ENCODE data around the gene ADAMTS6.

ADAMTS6 gene

DNA sequence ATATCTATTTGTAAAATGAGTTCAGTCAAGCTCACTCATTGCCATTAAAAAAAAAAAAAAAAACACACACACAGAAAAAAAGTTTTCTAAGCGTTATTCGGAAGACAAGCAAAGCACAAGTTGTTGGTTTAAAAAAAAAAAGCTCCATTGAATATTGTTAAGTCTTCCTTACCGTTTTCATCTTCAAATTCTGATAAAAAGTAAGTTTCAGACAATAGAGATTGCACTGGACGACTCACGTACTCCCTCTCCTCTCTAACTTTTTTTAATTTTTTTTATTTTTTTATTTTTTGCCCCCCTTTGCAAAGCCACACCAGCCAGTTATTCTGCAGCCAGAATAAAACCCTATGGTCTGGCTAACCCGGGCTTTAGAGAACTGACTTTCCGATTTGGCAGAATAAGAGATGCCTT, 544 bp downstream of the ADAMTS6 start:
- Histone ChIP-seq H3K9me3 (ENCODE audit: control insufficient read depth, insufficient read depth, low read length) (no peaks in the 10 kb centered on the region), H3K36me3 (ENCODE audit: control insufficient read depth, low read length) (no peaks in the 10 kb centered on the region), H3K4me1 (ENCODE audit: control insufficient read depth, low read length) (peaks cover 30% of the 10 kb centered on the region), H3K4me3 (ENCODE audit: low read length) (peak overlapping the region; percentile 71), H4K20me1 (ENCODE audit: control insufficient read depth, insufficient read depth, low read depth, low read length) (no peaks in the 10 kb centered on the region), H3K27me3 (ENCODE audit: control insufficient read depth, low read length) (peaks cover 48% of the 10 kb centered on the region), H3K4me2 (ENCODE audit: low read length) (peak overlapping the region; percentile 86), H3F3A (ENCODE audit: control insufficient read depth, insufficient read depth) (no peaks in the 10 kb centered on the region), H3K9me2 (replicated peaks; ENCODE audit: control insufficient read depth, low read length) (no peaks in the 10 kb centered on the region), H3K27ac (ENCODE audit: low read depth, low read length) (no peak overlapping the region), H3K79me2 (ENCODE audit: control insufficient read depth, low read length) (no peaks in the 10 kb centered on the region)
- no peak for TF ChIP-seq EZH2phosphoT487 (IDR thresholded peaks at IDR 0.05; ENCODE audit: borderline replicate concordance, low read length)
- TF ChIP-seq CTCF (IDR thresholded peaks at IDR 0.05; ENCODE audit: low read depth, low read length, poor library complexity, severe bottlenecking): no peak

GRCh38 chr5:65480306-65480865, 1.3 kb downstream of the ADAMTS6 start:
- TF ChIP-seq CTCF (IDR thresholded peaks at IDR 0.05; ENCODE audit: low read depth, low read length, poor library complexity, severe bottlenecking) (no peak), EZH2phosphoT487 (IDR thresholded peaks at IDR 0.05; ENCODE audit: borderline replicate concordance, low read length) (no peak)
- Histone ChIP-seq H3K4me3 (ENCODE audit: low read length) (peak overlapping the region; percentile 7), H3K4me2 (ENCODE audit: low read length) (peak overlapping the region; percentile 86), H3K9me2 (replicated peaks; ENCODE audit: control insufficient read depth, low read length) (no peaks in the 10 kb centered on the region), H3K4me1 (ENCODE audit: control insufficient read depth, low read length) (peaks cover 30% of the 10 kb centered on the region), H3K79me2 (ENCODE audit: control insufficient read depth, low read length) (no peaks in the 10 kb centered on the region), H3F3A (ENCODE audit: control insufficient read depth, insufficient read depth) (no peaks in the 10 kb centered on the region), H3K9me3 (ENCODE audit: control insufficient read depth, insufficient read depth, low read length) (no peaks in the 10 kb centered on the region), H3K36me3 (ENCODE audit: control insufficient read depth, low read length) (no peaks in the 10 kb centered on the region), H4K20me1 (ENCODE audit: control insufficient read depth, insufficient read depth, low read depth, low read length) (no peaks in the 10 kb centered on the region), H3K27ac (ENCODE audit: low read depth, low read length) (no peak overlapping the region), H3K27me3 (ENCODE audit: control insufficient read depth, low read length) (peaks cover 48% of the 10 kb centered on the region)

- Histone ChIP-seq H4K20me1 (ENCODE audit: control insufficient read depth, insufficient read depth, low read depth, low read length) (no peaks in the 10 kb centered on the region), H3K79me2 (ENCODE audit: control insufficient read depth, low read length) (no peaks in the 10 kb centered on the region), H3F3A (ENCODE audit: control insufficient read depth, insufficient read depth) (no peaks in the 10 kb centered on the region), H3K27me3 (ENCODE audit: control insufficient read depth, low read length) (peaks cover 48% of the 10 kb centered on the region), H3K4me2 (ENCODE audit: low read length) (no peak overlapping the region), H3K27ac (ENCODE audit: low read depth, low read length) (no peak overlapping the region), H3K9me2 (replicated peaks; ENCODE audit: control insufficient read depth, low read length) (no peaks in the 10 kb centered on the region), H3K4me3 (ENCODE audit: low read length) (no peak overlapping the region), H3K4me1 (ENCODE audit: control insufficient read depth, low read length) (peaks cover 30% of the 10 kb centered on the region), H3K36me3 (ENCODE audit: control insufficient read depth, low read length) (no peaks in the 10 kb centered on the region), H3K9me3 (ENCODE audit: control insufficient read depth, insufficient read depth, low read length) (no peaks in the 10 kb centered on the region)
- TF ChIP-seq EZH2phosphoT487 (IDR thresholded peaks at IDR 0.05; ENCODE audit: borderline replicate concordance, low read length) (no peak), CTCF (IDR thresholded peaks at IDR 0.05; ENCODE audit: low read depth, low read length, poor library complexity, severe bottlenecking) (no peak)
Measured at GRCh38 chr5:65479527-65479926, 2.2 kb downstream of the ADAMTS6 start.
